ENCODE results near the gene BFSP2.

BFSP2 gene, protein sequence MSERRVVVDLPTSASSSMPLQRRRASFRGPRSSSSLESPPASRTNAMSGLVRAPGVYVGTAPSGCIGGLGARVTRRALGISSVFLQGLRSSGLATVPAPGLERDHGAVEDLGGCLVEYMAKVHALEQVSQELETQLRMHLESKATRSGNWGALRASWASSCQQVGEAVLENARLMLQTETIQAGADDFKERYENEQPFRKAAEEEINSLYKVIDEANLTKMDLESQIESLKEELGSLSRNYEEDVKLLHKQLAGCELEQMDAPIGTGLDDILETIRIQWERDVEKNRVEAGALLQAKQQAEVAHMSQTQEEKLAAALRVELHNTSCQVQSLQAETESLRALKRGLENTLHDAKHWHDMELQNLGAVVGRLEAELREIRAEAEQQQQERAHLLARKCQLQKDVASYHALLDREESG

DNA sequence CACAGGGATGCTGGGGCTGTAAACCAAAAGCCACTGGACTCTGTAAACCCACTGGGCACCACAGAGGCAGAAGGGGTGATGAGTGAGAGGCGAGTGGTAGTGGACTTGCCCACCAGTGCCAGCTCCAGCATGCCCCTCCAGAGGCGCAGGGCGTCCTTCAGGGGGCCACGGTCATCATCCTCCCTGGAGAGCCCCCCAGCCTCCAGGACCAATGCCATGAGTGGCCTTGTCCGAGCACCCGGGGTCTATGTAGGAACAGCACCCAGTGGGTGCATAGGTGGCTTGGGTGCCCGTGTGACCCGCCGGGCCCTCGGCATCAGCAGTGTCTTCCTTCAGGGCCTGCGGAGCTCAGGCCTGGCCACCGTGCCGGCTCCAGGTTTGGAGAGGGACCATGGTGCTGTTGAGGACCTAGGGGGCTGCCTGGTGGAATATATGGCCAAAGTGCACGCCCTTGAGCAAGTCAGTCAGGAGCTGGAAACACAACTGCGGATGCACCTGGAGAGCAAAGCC lies at the start of gene BFSP2:
Gene BFSP2 (plus strand): TSS at position 51 of the 510 bp plus-strand sequence. CDS start 28 bp downstream, at position 79.
- no peak for DNase-seq

DNA sequence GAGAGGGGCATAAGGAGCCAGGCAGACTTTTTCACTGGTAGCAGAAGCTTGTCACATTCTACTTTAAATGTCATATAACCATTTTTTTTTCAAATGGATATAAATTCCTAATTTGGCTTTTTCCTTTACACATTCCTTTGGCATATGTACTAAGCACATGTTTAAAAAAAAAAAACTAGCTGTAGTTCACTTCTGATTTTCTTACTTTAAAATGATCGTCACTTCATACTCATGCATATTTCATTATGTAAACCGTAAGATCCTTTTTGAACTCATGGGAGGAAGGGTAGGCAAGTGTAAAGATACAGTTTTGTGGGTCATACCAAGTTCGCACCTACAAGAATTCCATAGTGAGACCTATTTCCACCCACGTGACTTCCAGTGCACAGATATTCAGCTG lies 45.1 kb upstream of the BFSP2 start:
- DNase-seq, result no peak

DNA sequence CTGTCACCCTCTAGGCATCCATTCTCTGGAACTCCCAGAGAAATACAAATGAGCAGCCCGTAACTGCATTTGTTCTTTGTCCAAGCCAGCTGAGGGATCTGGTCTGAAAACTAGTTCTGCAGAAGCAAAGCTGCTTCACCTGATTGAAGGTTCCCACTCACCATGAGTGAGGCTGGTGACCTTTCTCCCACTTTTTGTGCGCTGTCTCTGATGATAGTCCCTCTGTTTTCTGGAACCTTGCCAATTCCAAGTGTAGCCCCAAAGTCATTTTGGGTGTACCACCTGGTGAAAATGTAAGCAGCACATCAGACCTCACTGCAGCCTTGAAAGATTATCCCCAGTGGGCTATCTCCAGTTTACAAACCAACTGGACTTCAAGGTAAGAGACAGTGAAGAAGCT lies 39.4 kb upstream of the BFSP2 start:
- no peak for DNase-seq

DNA sequence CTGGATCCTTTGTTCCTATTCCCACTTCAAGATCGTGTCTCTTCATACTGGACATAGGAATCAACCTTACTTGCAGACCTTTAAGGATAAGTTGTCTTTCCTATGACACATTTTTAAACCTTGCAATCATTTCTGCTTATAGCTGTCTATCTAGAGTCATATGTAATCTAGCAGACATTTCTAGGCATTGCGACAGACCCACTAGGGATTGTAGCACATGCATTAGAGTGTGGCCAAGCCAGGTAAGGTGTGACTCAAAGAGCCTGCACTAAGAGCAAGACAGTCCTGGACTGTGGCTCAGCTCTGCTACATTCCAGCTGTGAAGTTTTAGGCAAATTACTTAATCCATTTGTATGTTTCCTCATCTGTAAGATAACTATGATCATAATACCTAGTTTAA lies 38.8 kb upstream of the BFSP2 start:
- DNase-seq, result no peak

DNA sequence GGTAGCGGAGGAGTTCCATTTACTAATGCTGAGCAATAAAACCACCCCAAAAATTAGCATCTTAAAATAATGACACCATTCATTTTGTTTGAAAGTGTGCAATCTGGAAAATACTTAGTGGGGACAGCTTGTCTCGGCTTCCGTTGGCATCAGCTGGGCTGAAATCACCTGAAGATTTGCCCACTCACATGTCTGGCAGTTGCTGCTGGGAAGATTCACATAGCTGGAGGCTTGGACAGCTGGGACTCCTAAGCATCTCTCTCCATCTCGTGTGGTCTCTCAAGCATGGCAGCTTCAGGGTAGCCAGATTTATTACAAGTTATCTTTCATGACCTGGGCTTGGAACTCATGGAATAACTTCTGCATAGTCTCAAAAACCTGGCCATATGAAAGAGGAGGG lies 38.4 kb upstream of the BFSP2 start:
- no peak for DNase-seq

DNA sequence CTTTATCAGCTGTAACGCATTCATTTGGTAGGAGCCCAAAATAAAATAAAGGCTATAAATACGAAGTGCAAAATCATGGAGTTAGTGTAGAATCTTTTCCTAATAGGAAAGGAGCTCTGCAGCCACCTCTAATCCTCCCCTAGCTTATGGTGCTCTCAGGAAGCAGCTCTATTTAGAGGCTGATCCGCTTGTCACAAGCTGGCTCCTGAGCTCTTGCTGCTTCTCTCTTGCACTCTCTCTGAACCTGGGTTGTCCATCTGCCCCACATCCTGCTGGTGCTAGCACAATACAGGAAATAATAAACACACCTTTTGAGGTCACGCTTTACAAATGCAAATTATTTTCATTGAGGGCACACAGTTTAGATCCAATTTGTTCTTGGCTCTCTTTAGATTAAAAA lies 37.3 kb upstream of the BFSP2 start:
- no peak for DNase-seq

DNA sequence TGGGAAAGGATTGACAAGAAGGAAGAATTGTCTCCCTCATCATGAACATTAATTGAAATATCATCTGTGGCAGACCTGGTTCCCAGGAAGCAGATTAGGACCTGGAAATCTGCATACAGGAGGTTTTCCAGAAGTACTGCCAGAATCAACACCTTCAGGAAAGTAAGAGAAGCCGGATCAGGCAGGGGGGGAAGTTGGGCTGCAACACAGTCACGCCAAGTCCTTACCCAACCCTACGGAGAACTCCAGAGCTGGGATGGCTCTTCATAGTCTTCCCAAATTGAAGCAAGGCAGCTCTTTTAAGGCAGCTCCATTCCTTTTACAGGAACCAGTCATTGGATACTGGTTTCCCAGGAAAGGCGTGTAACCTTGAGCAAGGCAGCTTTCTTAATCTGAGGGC lies 35.2 kb upstream of the BFSP2 start:
- DNase-seq, result no peak

DNA sequence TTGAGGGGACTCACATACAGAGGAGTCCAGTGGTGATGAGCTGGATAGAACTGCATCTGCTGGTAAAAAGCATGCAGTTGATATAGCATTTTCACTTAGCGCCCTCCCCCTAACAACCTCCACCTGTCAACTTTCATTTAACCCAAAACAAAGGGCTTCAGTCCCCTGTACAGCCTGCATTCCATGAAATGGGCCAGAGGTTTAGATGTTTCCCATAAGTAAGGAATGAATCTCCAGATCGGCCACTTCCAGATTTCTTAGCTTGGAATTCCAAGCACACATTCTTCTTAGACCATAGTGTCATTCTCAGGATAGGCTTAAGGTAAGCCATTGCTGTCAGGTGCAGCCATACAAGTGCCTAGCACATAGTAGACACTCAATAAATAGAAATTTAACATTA lies 32.9 kb upstream of the BFSP2 start:
- DNase-seq, result no peak

DNA sequence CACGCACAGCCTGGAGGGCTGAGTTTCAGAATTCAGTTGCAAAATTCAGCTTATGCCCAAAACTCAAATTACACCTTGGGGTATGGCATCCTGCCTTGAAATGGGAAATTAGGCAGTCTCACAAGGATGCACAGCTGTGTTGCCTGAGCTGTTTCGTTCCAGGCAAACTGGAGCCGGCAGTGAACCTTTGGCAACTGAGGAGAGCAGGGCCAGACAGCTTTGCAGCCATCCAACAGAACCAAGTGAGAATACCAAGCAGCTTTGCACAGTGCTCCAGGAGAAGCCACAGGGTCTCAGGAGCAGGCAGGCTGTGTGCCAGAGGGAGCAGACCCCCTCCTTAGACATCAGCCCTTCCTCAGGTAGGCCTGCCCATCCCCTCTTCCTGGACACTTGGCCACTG lies 32.5 kb upstream of the BFSP2 start:
- no peak for DNase-seq

DNA sequence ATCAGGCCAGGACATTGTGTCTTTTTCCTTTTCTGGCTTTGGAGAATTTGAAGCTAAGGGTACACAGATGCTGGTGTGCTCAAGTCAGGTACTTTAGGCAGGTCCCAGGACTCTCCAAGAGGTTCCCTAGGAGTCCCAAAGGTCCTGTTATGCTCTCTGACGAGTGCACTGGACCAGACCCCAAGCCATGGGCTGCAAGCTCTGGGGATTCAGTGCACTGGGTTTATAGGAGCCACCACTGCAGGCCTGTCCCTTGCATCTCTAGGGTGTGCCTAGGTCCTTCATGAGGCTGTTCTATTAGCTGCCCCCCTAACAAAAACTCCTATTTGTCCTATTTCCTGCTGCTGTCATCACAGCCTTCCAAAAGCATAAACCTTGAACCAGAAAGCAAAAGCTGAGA lies 31.9 kb upstream of the BFSP2 start:
- no peak for DNase-seq

DNA sequence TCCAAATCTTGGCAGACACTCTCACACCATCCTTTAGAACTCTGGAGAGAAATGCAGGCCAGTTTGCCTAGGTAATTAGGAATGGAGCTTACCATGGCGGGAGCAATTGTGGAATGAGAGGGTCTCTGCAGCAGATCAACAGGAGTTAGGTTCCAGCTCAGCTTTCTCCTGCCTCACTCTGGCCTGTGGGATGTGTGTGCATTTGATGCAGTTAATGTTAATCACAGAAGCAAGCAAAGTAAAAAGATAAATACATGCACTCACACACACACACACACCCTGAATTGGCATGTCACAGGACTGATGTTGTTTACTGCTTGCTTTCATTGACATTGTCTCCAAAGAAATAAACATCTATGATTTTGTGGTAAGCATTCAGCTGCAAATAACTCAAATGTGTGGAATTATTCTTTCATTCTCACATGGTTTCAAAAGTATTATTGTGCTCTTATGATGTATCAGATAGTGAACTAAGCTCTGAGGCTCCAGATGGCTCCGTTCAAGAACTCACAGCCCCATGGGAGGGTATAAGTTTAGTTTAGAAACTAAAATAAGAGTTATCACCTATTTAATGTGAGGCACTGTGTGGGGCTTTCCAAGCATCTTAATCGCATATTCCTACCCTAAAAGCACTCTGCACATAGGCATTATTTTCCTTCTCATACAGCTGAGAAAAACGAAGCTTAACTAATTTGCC lies 31.3 kb upstream of the BFSP2 start:
- DNase-seq, result no peak

DNA sequence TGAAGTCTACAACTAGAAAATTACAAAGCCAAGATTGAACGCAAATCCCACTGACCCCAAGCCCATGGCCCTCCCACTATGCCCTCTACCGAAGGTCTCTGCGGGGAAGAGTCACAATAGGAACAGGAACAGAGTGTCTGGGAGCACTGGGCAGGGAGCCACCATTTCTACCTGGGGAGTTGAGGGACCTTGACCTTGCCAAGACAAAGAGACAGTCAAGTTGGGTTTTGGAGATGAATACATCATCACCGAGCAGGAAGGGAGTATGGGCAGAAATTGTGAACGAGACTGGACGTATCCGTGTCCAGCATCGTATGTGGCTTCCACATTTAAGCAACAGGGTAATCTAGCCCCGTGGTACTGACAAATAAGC lies 30.8 kb upstream of the BFSP2 start:
- DNase-seq, result no peak

DNA sequence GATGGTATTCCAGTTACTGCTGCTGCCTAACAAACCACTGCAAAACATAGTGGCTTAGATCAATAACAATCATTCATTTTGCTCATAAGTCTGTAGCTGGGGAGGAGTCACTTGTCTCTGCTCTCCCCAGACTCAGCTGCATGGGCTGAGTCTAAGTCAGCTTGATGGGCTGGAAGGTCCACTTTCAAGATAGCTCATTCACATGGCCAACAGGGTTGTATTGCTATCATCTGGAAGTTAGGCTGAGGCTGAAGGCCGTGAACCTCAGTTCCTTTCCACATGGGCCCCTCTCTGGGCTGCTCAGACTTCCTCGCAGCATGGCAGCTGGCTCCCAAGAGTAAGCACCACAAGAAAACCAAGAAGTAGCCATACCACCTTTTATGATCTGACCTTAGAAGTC lies 28.7 kb upstream of the BFSP2 start:
- DNase-seq, result no peak

DNA sequence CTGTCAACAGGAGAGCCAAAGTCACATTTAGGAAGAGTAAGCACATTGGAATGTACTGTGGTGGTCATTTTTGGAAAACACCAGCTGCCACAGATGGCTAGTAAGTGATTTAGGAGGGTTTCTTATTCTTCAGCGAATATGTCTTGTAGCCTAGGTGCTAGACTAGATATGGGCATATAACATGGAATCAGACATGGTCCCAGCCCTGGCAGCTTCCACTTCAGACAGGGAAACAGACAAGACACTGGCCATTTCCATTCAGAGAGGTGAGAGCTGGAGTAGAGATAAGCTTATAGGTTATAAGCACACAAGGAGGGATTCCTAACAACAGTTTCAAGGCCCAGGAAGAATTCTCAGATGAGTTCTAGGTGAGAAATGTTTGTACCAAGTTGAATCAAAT lies 28.2 kb upstream of the BFSP2 start:
- DNase-seq, result no peak

DNA sequence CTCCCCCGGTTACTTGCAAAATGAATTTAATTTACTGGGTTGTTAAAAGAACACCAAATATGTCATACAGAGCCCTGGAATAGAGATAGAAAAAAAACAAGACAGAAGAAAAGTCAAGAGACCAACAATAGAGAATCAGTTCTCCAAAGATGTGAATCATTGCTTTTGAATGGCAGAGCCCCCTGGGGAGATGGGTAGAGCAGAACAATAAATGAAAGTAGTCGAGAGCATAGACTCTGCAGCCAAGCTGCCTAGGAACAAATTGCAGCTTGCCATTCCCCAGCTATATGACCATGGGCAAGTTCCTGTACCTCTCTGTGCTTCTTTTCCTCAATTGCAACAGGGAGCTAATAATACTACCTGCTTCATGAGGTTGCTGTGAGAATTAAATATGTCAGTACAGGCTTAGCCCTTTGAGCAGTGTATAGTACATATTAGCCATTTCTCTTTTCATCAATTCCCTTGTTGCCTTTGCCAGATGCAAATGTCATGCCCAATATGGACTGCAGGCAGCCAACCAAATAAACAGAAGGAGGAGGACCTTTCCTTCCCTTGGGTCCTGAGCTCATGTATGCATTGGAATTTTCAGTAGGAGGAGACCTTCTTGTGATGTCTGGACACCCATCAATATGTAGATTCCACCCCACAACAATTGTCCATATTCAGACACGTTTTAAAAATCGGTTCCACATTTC lies 25.0 kb upstream of the BFSP2 start:
- DNase-seq, result no peak

DNA sequence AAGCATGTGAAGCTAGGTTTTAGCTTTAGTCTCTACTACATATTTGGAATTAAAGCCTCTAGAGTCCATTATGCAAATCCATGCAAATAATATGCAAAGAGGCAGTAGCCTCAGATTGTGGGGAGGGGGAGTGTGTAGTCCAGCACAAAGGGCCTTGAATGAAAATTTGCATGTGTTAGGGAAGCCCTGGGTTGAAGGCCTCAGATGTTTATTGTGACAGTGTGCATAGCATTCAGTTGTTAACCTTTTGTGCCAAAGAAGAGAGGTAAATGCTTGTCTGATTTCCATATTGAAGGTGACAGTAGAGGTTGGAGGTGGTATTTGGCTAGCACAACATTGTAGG lies 24.5 kb upstream of the BFSP2 start:
- DNase-seq, result no peak

DNA sequence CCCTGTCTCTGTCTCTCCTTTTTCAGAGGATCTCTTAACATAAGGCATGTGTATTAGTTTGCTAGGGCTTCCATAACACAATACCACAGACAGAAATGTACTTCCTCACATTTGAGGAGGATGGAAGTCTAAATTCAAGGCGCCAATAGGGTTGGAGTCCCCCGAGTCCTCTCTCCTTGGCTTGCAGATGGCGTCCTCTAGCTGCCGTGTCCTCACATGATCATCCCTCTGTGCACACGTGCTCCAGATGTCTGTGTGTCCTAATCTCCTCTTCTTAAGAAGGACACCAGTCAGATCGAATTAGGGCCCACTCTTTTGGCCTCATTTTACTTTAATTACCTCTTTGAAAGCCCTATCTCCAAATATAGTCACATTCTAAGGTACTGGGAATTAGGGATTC lies 23.0 kb upstream of the BFSP2 start:
- DNase-seq, result no peak

DNA sequence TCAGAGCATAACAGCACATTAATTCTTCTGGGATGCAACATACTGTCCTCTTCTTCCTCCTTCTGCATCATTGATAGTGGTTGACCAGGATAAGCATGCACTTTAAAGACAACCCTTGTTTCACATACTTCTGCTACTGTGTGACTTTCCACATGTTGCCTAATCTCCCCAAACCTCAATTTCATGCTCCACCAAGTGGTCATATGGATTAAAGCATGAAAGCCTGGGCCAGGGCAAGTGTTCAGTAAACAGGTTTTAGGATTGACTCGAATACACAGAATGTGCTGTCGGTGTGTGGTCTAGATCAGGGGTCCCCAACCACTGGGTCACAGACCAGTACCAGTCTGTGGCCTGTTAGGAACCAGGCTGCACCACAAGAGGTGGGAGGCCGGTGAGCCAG lies 22.5 kb upstream of the BFSP2 start:
- DNase-seq, result peak in 1 of 2 experiments; percentile 47

DNA sequence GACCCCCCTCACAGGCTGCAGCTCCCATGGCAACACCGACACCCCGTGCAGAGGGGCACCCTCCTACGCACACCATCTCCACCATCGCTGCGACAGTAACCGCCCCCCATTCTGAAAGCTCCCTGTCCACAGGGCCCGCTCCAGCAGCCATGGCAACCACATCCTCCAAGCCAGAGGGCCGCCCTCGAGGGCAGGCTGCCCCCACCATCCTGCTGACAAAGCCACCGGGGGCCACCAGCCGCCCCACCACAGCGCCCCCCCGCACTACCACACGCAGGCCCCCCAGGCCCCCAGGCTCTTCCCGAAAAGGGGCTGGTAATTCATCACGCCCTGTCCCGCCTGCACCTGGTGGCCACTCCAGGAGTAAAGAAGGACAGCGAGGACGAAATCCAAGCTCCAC lies 19.9 kb upstream of the BFSP2 start:
- no peak for DNase-seq

DNA sequence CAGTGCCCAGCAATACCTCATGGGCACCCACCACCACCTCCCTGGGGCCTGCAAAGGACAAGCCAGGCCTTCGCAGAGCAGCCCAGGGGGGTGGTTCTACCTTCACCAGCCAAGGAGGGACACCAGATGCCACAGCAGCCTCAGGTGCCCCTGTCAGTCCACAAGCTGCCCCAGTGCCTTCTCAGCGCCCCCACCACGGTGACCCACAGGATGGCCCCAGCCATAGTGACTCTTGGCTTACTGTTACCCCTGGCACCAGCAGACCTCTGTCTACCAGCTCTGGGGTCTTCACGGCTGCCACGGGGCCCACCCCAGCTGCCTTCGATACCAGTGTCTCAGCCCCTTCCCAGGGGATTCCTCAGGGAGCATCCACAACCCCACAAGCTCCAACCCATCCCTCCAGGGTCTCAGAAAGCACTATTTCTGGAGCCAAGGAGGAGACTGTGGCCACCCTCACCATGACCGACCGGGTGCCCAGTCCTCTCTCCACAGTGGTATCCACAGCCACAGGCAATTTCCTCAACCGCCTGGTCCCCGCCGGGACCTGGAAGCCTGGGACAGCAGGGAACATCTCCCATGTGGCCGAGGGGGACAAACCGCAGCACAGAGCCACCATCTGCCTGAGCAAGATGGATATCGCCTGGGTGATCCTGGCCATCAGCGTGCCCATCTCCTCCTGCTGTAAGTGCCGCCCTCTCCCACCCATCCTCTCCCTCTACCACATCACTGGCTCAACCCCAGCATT lies 19.2 kb upstream of the BFSP2 start:
- DNase-seq, result no peak

DNA sequence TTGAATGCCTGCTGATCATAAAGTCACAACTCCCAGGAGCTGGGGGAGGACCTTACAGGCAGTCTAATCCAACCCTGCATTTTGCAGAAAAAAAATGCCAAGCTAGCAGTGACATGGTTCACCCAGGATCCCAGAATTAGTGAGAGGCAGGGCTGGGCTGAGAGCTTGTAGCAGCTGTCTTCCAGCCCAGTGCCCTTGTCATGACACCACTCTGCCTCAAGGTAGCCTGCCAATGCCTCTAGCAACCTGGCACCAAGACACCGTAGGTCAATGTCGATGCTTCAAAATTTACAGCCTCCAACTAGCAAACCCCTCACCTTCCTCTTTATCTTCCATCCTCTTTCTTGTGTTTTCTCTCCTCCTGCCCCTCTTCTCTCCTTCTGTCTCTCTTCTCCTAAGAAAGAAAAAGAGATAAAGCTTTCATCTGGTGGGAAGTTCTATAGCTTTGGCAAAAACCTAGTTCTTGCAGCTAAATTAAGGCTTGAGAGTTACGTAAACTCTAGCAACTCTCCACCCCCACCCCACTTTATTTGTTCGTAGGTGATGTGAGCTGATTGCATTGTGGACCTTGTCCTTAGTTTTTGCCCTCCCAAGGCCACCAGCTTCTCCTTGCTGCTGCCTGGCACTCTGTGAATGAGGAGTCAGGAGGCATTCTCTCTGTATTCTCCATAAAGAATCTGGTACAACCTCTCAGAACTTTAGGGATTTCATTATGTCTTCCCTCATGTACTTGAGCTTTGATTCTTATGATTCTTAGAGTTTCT lies 18.3 kb upstream of the BFSP2 start:
- no peak for DNase-seq

DNA sequence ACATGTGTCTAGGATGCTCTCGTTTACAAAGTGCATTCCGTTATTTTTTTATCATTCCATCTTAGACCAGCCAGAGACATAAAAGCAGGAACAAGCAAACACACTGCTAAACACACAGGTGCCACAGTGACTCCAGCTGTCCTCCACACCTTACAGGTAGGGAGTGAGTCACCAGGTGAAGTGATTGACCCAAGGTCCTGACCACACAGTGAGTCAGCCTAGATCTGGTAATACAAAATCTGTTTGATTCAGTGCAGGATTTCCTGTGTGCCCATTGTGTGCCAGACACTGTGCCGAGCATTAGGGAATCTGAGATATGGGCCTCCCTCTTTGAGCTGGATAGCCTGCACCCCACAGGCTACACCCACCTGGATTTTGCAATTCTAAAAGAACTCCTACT lies 16.7 kb upstream of the BFSP2 start:
- no peak for DNase-seq

DNA sequence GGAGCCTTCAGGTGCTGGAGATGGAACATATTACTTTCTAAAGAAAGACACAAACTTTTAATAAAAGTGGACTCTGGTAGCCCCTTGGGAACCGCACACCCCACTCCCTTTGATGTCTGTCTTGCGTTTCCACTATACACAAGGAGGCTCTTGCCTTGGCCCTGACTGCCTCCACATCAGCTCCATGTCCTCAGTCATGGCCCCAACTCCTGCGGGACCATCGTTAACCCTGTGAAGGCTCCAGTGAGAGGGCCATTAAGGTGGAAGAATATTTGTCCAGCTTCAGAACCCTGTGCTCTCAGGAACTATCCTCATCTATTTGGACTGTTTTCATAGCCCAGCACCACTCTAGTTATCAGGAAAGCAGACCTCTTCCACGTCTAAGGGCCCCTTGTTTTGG lies 16.1 kb upstream of the BFSP2 start:
- DNase-seq, result no peak
